Measurements from ENCODE around the gene CADM4. TPM values are rescaled to one million over a fixed set of nuclear protein-coding genes. Genes with fewer than 3 reads are reported as not detected.
A peak's percentile ranks its signal among the peaks of the same experiment; 100 is the strongest.
"Not testable (repeated sequence)": the region's sequence is repeated elsewhere in the genome, so short reads cannot be mapped to it uniquely, and the experiment has no call there.

The CADM4 gene
- polyA plus RNA-seq, 1 donor: 7.8 TPM

GRCh38 chr19:43660971-43661360, 21.3 kb upstream of the CADM4 start:
- DNase-seq: peak; percentile 73

GRCh38 chr19:43660301-43660970, 20.8 kb upstream of the CADM4 start:
- no peak for DNase-seq

- no peak for DNase-seq
Observed at GRCh38 chr19:43658494-43658893, 18.8 kb upstream of the CADM4 start.

GRCh38 chr19:43658001-43658400, 18.4 kb upstream of the CADM4 start:
- DNase-seq: no peak

- no peak for DNase-seq
Observed at GRCh38 chr19:43656436-43656835, 16.8 kb upstream of the CADM4 start.

GRCh38 chr19:43652546-43652874, 12.9 kb upstream of the CADM4 start:
- DNase-seq: no peak

- DNase-seq: peak; percentile 55
Observed at GRCh38 chr19:43651758-43652545, 12.3 kb upstream of the CADM4 start.

GRCh38 chr19:43650276-43650675, 10.6 kb upstream of the CADM4 start:
- not testable (repeated sequence) for DNase-seq

GRCh38 chr19:43649514-43649913, 9.9 kb upstream of the CADM4 start:
- no peak for DNase-seq

- no peak for DNase-seq
Observed at GRCh38 chr19:43648633-43649032, 9.0 kb upstream of the CADM4 start.

GRCh38 chr19:43644181-43644580, 4.5 kb upstream of the CADM4 start:
- no peak for DNase-seq

GRCh38 chr19:43643326-43643725, 3.7 kb upstream of the CADM4 start:
- no peak for DNase-seq

GRCh38 chr19:43642531-43642930, 2.9 kb upstream of the CADM4 start:
- no peak for DNase-seq

- no peak for DNase-seq
Observed at GRCh38 chr19:43641333-43641732, 1.7 kb upstream of the CADM4 start.

GRCh38 chr19:43640424-43640757, 741 bp upstream of the CADM4 start:
- no peak for DNase-seq

GRCh38 chr19:43638995-43639518, 593 bp downstream of the CADM4 start:
- no peak for DNase-seq

GRCh38 chr19:43638214-43638994, 1.2 kb downstream of the CADM4 start:
- DNase-seq: no peak

- no peak for DNase-seq
Observed at GRCh38 chr19:43636121-43636683, 3.4 kb downstream of the CADM4 start.

- not testable (repeated sequence) for DNase-seq
Observed at GRCh38 chr19:43635561-43635940, 4.1 kb downstream of the CADM4 start.

- peak; percentile 23 for DNase-seq
Observed at GRCh38 chr19:43634872-43635560, 4.6 kb downstream of the CADM4 start.

- no peak for DNase-seq
Observed at GRCh38 chr19:43634506-43634871, 5.2 kb downstream of the CADM4 start.

- no peak for DNase-seq
Observed at GRCh38 chr19:43634068-43634467, 5.6 kb downstream of the CADM4 start.

- no peak for DNase-seq
Observed at GRCh38 chr19:43633520-43633919, 6.1 kb downstream of the CADM4 start.
